GM21723 (cell line): Measurements from ENCODE around the gene VSIG2.
A peak's percentile ranks its signal among the peaks of the same experiment; 100 is the strongest.

Experiments used
- ATAC-seq: cut with Tn5 transposase; IDR thresholded peaks from one replicate; pipeline ENCODE4 v1.9.1; 2021; ENCODE audit warnings: mild to moderate bottlenecking, moderate library complexity; ENCODE audit not compliant: unreplicated experiment

VSIG2 gene

DNA sequence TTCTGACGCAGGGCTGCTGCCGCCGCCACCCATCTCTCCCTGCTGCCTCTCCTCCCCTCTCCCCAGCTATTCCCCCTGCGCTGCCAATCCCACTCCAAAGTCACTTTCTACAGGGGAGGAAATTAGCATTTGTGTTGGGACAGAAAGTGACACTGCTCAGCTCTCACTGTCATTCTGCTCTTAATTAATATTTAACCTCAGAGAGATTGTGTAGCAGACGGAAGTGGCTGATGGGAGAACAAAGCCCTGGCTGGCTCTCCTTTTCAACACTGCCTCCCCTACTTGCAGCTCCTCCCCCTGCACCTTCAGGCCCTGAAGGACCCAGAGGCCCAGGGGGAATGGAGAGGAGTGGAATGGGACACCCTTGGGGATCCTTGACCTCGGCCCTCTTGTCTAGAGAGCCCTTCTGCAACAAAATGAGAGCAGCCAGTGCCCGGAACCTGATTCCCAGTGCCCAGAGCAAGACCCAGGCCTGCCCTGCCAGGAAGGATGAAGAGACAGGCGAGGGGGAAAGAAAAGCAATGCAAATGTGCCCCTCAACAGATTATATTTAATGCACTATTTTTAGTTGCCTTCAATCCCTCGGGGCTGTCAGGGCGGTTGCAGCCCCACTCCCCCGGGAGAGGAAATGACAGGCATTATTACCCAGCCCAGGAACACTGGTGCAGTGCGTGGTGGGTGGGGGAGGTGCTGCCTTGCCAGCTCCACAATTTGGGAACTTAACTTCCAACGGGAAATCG lies 26.9 kb downstream of the VSIG2 start:
- ATAC-seq, result peak; percentile 88

- ATAC-seq, result no peak
Observed at GRCh38 chr11:124722176-124722575, 29.9 kb downstream of the VSIG2 start.

DNA sequence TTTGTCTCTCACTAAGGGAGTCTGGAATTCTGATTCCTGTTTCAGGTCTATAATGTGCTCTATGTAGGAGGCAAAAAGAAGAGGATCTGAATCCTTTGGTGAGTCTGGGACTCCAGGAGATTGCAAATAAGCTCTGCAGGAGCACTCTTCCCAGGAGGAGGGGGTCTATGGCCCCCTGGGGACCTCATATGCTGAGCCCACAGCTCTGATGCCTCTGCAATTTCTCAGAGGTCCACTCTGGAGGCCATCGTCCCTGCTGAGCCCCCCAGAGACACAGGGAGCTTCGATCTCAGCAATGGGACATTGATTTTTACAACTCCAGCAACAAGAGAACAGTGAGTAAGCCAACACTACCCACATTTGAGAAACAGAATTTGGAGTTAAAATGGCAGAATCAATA lies 32.5 kb downstream of the VSIG2 start:
- ATAC-seq, result no peak

DNA sequence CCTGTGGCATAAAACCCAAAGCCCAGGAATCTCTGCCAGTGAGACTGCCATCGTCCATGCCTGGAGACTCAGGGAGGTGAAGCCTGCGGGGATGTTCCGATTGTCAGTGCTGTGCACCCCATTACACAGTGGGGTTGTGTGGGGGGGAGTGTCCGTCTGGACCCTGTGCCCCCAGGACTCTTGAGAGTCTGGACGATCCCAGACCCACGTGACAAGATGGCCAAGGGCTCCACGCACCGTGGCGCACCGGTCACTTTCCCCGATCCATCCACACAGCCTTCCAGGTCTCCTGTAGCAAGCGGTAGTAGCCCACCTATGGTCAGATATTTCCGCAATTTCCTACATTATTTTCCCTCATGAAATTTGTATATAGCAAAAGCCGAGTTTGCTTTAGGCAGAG lies 33.3 kb downstream of the VSIG2 start:
- ATAC-seq, result no peak

GRCh38 chr11:124717786-124718651 lies 34.0 kb downstream of the VSIG2 start:
- ATAC-seq, result no peak

- no peak for ATAC-seq
Observed at GRCh38 chr11:124717421-124717785, 34.7 kb downstream of the VSIG2 start.

DNA sequence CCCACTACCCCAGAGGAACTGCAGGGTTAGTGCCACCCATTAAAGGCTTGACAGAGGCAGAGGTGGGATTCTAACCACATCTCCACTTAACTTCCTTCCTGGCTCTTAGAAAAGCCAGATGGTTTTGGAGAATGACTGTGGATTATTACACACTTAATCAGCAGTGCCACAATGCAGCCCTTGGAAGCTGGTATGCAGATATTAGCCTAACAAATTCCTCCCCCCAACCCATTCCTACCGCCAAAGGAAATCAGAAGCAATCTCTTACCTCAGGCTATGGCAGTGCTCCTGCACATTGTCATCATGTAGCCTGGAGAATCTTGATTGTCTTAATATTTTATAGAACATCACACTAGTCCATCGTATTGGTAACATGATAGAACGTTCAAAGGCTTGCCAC lies 35.5 kb downstream of the VSIG2 start:
- ATAC-seq, result no peak

- no peak for ATAC-seq
Observed at GRCh38 chr11:124712392-124712791, 39.7 kb downstream of the VSIG2 start.

- no peak for ATAC-seq
Observed at GRCh38 chr11:124707829-124708228, 44.2 kb downstream of the VSIG2 start.

DNA sequence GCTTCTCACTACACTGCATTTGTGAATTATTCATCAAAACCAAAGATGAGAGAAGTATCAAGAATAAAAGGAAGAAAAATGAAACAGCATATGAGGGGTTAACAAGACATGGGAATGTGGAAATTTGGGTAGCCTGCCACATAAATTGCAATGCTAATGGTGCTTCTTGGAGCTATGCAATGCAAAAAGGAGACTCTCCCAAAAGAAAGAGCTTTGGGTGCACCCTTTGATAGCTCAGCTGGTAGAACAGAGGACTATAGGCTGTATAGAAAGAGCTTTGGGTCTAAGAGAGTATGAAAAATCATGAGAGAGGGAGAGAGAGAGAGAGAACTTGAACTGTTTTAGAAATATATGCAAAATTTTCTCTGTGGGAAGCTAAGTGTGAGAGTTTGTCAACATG lies 52.0 kb downstream of the VSIG2 start:
- no peak for ATAC-seq

DNA sequence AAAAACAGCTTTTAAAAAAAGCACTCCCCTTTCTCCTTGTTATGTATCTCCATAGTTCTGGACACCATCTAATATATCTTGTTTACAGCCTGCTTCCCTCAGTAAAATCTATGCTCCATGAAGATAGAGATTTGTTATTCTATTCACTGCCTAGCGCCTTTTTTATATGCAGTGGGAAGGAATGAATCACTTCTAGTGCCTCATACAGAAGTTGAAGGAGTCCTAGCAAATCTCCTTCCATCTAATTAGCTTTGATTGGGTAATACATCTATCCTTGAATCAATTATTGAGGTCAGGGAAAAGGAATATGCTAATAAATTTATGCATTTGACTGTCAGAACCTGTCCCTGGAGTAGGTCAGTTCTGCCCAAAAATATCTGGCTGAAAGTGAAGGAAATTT lies 52.5 kb downstream of the VSIG2 start:
- no peak for ATAC-seq
